ENCODE measurements around the gene GPR137C. TPM values are rescaled to one million over a fixed set of nuclear protein-coding genes. Genes with fewer than 3 reads are reported as not detected.

Gene GPR137C
- total and polyA plus RNA-seq, 10 of the 15 experiments (the other 5 are each of a cell fraction or from before 2014, with no cell fraction given) = 0.03 to 0.72 (median 0.22) TPM

DNA sequence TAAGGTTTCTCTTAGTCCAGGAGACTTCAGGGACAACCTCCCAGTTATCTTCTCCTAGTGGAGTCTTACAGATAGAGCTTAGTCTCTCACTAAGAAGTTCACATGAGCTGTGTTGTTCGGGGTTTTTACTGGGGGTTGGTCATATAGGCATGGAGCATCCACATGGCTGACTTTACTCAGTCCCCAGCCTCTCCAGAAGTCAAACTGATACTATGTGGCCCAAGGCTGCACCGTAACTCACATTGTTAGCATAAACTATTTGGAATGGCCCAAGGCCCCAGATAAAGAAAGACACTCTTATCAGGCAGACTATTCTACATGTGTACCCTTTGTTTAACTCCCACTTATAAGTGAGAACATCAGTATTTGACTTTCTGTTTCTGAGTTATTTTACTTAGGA lies 23.2 kb downstream of the GPR137C start:
- WGBS (ENCODE audit: insufficient coverage, insufficient replicate concordance, low lambda C conversion rate, missing lambda C conversion rate) = 51% methylated on average over 2 of the region's 2 CpGs
- intact Hi-C loops (cut with micrococcal nuclease; ENCODE audit: unreplicated experiment) = no loop called here
- Histone ChIP-seq H3K4me1 (ENCODE audit: control insufficient read depth, insufficient read depth, low read length) (no peaks in the 10 kb centered on the region), H3K79me2 (ENCODE audit: control insufficient read depth, insufficient read depth, low read length) (no peaks in the 10 kb centered on the region), H2AFZ (ENCODE audit: control insufficient read depth, low read depth, low read length) (no peak overlapping the region), H3K9me3 (replicated peaks; ENCODE audit: control insufficient read depth, insufficient read depth, low read length) (no peaks in the 10 kb centered on the region), H4K20me1 (ENCODE audit: control insufficient read depth, insufficient read depth) (no peaks in the 10 kb centered on the region), H3K4me2 (ENCODE audit: control insufficient read depth, insufficient read depth) (no peak overlapping the region), H3K27ac (ENCODE audit: control insufficient read depth, insufficient read depth) (no peak overlapping the region), H3K9ac (ENCODE audit: control insufficient read depth, insufficient read depth, low read length) (no peak overlapping the region), H3K36me3 (ENCODE audit: control insufficient read depth in 2 of 2, insufficient read depth in 2 of 2, low read length in 1 of 2) (no peaks in the 10 kb centered on the region), H3K4me3 (no peak overlapping the region), H3K27me3 (replicated peaks in 1 of 2; ENCODE audit: control insufficient read depth in 2 of 2, insufficient read depth in 2 of 2, low read length in 1 of 2) (no peaks in the 10 kb centered on the region)
- ChIA-PET RAD21 (ENCODE audit: unreplicated experiment) (interaction anchor here (0.7 kb wide), 1 partner anchor 27 kb away, joined by 3 read pairs; no protein-coding TSS in a partner anchor), CTCF (interaction anchor here (1.2 kb wide), 1 partner anchor 10 kb away, joined by 3 read pairs; no protein-coding TSS in a partner anchor), POLR2A (no interaction called here), SMC1A (ENCODE audit: uncharacterized antibody, unreplicated experiment) (interaction anchor here (1.1 kb wide), 1 partner anchor 20 kb away, joined by 3 read pairs; no protein-coding TSS in a partner anchor)
- DNase-seq (ENCODE audit: low read depth, low spot score) = no peak
- no peak for FAIRE-seq
- no peak for ATAC-seq
- no TSS peak for BruUV-seq (replicated peaks)
- in situ Hi-C loops (cut with MboI) = no loop called here
- TF ChIP-seq, protein P1, sequence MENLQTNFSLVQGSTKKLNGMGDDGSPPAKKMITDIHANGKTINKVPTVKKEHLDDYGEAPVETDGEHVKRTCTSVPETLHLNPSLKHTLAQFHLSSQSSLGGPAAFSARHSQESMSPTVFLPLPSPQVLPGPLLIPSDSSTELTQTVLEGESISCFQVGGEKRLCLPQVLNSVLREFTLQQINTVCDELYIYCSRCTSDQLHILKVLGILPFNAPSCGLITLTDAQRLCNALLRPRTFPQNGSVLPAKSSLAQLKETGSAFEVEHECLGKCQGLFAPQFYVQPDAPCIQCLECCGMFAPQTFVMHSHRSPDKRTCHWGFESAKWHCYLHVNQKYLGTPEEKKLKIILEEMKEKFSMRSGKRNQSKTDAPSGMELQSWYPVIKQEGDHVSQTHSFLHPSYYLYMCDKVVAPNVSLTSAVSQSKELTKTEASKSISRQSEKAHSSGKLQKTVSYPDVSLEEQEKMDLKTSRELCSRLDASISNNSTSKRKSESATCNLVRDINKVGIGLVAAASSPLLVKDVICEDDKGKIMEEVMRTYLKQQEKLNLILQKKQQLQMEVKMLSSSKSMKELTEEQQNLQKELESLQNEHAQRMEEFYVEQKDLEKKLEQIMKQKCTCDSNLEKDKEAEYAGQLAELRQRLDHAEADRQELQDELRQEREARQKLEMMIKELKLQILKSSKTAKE (IDR thresholded peaks at IDR 0.05; ENCODE audit: low read depth, poor library complexity, severe bottlenecking) = no peak
- TF ChIP-seq CEBPB (IDR thresholded peaks at IDR 0.05; ENCODE audit: borderline replicate concordance in 1 of 2, low read depth in 2 of 2, low read length in 2 of 2) (no peak), TAF1 (IDR thresholded peaks at IDR 0.05; ENCODE audit: borderline replicate concordance, low read depth, low read length) (no peak), MTA2 (IDR thresholded peaks at IDR 0.05; ENCODE audit: low read depth) (no peak), EZH2 (IDR thresholded peaks at IDR 0.05; ENCODE audit: borderline replicate concordance, control insufficient read depth, low read depth, low read length) (no peak), ASH2L (IDR thresholded peaks at IDR 0.05; ENCODE audit: borderline replicate concordance, low read depth) (no peak), KAT2A (conservative IDR thresholded peaks at IDR 0.05; ENCODE audit: control insufficient read depth, low read depth, low read length) (no peak), CHD1 (IDR thresholded peaks at IDR 0.05; ENCODE audit: low read depth, low read length) (no peak), STAT3 (IDR thresholded peaks at IDR 0.05; ENCODE audit: low read depth, low read length) (no peak), SMARCA5 (IDR thresholded peaks at IDR 0.05) (no peak), ZNF384 (IDR thresholded peaks at IDR 0.05; ENCODE audit: borderline replicate concordance, low read depth, low read length) (no peak), ZNF217 (IDR thresholded peaks at IDR 0.05) (no peak), NR2C2 (IDR thresholded peaks at IDR 0.05; ENCODE audit: borderline replicate concordance, control insufficient read depth, insufficient read length, low read depth) (no peak), TARDBP (IDR thresholded peaks at IDR 0.05; ENCODE audit: borderline replicate concordance) (no peak), FOS (IDR thresholded peaks at IDR 0.05; ENCODE audit: borderline replicate concordance, extremely low read depth, insufficient read length) (no peak)
- TF ChIP-seq, protein P2, sequence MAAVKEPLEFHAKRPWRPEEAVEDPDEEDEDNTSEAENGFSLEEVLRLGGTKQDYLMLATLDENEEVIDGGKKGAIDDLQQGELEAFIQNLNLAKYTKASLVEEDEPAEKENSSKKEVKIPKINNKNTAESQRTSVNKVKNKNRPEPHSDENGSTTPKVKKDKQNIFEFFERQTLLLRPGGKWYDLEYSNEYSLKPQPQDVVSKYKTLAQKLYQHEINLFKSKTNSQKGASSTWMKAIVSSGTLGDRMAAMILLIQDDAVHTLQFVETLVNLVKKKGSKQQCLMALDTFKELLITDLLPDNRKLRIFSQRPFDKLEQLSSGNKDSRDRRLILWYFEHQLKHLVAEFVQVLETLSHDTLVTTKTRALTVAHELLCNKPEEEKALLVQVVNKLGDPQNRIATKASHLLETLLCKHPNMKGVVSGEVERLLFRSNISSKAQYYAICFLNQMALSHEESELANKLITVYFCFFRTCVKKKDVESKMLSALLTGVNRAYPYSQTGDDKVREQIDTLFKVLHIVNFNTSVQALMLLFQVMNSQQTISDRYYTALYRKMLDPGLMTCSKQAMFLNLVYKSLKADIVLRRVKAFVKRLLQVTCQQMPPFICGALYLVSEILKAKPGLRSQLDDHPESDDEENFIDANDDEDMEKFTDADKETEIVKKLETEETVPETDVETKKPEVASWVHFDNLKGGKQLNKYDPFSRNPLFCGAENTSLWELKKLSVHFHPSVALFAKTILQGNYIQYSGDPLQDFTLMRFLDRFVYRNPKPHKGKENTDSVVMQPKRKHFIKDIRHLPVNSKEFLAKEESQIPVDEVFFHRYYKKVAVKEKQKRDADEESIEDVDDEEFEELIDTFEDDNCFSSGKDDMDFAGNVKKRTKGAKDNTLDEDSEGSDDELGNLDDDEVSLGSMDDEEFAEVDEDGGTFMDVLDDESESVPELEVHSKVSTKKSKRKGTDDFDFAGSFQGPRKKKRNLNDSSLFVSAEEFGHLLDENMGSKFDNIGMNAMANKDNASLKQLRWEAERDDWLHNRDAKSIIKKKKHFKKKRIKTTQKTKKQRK (IDR thresholded peaks at IDR 0.05; ENCODE audit: low read depth, low read length) = no peak
- TF ChIP-seq, protein P3, sequence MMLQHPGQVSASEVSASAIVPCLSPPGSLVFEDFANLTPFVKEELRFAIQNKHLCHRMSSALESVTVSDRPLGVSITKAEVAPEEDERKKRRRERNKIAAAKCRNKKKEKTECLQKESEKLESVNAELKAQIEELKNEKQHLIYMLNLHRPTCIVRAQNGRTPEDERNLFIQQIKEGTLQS (IDR thresholded peaks at IDR 0.05; ENCODE audit: borderline replicate concordance, extremely low read depth, low read depth, low read length) = no peak
- TF ChIP-seq, protein P4, sequence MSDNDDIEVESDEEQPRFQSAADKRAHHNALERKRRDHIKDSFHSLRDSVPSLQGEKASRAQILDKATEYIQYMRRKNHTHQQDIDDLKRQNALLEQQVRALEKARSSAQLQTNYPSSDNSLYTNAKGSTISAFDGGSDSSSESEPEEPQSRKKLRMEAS (IDR thresholded peaks at IDR 0.05; ENCODE audit: low read depth, low read length) = no peak

All from GM12878 (cell line).